ENCODE measurements around the gene FBXO42.

DNA sequence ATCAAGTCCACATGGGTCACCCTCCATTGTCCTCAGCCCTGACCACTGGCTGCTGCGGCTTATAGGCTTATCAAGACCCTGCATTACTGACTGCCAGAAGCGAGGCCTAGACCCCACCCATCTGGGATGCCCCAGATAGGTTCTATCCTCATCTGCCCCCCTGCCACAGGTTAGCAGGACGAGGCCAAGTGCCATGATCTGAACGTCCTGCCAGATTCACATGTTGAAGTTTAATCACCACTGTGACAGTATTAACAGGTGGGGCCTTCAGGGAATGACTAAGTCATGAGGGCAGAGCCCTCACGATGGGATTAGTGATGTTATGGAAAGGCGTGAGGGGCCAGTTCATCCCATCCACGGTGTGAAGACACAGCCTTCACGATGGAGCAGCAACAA is 109.1 kb downstream of the FBXO42 start:
- TF ChIP-seq, protein P1, sequence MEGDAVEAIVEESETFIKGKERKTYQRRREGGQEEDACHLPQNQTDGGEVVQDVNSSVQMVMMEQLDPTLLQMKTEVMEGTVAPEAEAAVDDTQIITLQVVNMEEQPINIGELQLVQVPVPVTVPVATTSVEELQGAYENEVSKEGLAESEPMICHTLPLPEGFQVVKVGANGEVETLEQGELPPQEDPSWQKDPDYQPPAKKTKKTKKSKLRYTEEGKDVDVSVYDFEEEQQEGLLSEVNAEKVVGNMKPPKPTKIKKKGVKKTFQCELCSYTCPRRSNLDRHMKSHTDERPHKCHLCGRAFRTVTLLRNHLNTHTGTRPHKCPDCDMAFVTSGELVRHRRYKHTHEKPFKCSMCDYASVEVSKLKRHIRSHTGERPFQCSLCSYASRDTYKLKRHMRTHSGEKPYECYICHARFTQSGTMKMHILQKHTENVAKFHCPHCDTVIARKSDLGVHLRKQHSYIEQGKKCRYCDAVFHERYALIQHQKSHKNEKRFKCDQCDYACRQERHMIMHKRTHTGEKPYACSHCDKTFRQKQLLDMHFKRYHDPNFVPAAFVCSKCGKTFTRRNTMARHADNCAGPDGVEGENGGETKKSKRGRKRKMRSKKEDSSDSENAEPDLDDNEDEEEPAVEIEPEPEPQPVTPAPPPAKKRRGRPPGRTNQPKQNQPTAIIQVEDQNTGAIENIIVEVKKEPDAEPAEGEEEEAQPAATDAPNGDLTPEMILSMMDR (IDR thresholded peaks at IDR 0.05; ENCODE audit: control extremely low read depth in 1 of 3, insufficient read depth in 1 of 3, low read depth in 1 of 3, low read length in 3 of 3), result no peak
- TF ChIP-seq SP1 (IDR thresholded peaks at IDR 0.05; ENCODE audit: low read depth, low read length) (no peak), CEBPB (IDR thresholded peaks at IDR 0.05; ENCODE audit: low read depth, low read length) (no peak), FOSL1 (IDR thresholded peaks at IDR 0.05; ENCODE audit: insufficient read depth, low read depth, low read length) (no peak), EZH2 (IDR thresholded peaks at IDR 0.05; ENCODE audit: low read depth, low read length, severe bottlenecking) (no peak), POLR2AphosphoS5 (IDR thresholded peaks at IDR 0.05; ENCODE audit: low read depth, low read length) (peak; percentile 27; the same call in 1 of the 2 replicates), TEAD4 (IDR thresholded peaks at IDR 0.05; ENCODE audit: low read depth, low read length) (no peak), KDM1A (IDR thresholded peaks at IDR 0.05; ENCODE audit: borderline replicate concordance, low read length) (no peak), CHD1 (IDR thresholded peaks at IDR 0.05; ENCODE audit: low read depth, low read length) (no peak), KDM5A (IDR thresholded peaks at IDR 0.05; ENCODE audit: low read length) (no peak)
- TF ChIP-seq, protein P2, sequence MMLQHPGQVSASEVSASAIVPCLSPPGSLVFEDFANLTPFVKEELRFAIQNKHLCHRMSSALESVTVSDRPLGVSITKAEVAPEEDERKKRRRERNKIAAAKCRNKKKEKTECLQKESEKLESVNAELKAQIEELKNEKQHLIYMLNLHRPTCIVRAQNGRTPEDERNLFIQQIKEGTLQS (IDR thresholded peaks at IDR 0.05; ENCODE audit: insufficient read depth, low read depth, low read length), result no peak
- TF ChIP-seq, protein P3, sequence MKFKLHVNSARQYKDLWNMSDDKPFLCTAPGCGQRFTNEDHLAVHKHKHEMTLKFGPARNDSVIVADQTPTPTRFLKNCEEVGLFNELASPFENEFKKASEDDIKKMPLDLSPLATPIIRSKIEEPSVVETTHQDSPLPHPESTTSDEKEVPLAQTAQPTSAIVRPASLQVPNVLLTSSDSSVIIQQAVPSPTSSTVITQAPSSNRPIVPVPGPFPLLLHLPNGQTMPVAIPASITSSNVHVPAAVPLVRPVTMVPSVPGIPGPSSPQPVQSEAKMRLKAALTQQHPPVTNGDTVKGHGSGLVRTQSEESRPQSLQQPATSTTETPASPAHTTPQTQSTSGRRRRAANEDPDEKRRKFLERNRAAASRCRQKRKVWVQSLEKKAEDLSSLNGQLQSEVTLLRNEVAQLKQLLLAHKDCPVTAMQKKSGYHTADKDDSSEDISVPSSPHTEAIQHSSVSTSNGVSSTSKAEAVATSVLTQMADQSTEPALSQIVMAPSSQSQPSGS (IDR thresholded peaks at IDR 0.05; ENCODE audit: low read length), result no peak
